ENCODE results near the gene BEND6.
"Not testable (repeated sequence)": the region's sequence is repeated elsewhere in the genome, so short reads cannot be mapped to it uniquely, and the experiment has no call there.

BEND6 gene

GRCh38 chr6:57033228-57033627, 78.3 kb downstream of the BEND6 start:
- no peak for DNase-seq (ENCODE audit: low read depth in 3 of 3)

DNA sequence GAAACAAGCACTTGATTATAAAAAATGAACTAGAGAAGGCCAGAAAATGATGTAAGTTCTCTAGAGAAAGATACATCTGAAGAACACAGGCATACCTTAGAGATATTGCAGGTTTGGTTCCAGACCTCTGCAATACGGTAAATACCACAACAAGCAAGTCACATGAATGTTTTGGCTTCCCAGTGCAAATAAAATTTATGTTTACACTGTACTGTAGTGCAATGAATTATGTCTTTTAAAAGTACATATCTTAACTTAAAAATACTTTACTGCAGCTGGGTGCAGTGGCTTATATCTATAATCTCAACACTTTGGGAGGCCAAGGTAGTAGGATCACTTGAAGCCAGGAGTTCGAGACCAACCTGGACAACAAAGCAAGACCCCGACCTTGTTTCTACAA, 80.6 kb downstream of the BEND6 start:
- DNase-seq (ENCODE audit: low read depth in 3 of 3): no peak

DNA sequence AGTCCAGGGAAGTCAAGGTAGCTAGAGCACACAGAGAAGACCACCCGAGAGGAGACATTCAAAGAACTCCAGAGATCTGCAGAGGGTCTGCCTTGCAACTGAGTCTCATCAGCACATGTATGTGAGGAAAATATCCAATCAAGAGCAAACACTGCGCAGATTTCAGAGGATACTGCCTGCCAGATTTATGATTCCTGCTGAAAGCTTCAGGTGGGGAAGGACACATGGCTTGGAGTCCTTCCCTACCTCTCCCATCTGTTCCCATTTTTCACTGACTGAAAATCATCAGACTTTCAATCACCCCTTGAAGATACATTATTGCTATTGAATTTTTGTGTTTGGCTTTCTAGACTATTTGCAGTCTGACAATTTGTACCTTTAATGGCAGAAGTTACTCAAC, 84.0 kb downstream of the BEND6 start:
- no peak for DNase-seq (ENCODE audit: low read depth in 3 of 3)

- no peak for DNase-seq (ENCODE audit: low read depth in 3 of 3)
Measured at GRCh38 chr6:57040011-57040410, 85.1 kb downstream of the BEND6 start.

DNA sequence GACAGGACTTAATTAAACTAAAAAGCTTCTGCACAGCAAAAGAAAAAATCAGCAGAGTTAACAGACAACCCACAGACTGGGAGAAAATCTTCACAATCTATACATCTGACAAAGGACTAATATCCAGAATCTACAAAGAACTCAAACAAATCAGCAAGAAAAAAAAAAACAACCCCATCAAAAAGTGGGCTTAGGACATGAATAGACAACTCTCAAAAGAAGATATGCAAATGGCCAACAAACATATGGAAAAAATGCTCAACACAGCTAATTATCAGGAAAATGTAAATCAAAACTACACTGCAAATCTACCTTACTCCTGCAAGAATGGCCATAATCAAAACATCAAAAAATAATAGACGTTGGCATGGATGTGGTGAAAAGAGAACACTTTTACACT, 89.2 kb downstream of the BEND6 start:
- DNase-seq (ENCODE audit: low read depth in 3 of 3): not testable (repeated sequence)

GRCh38 chr6:57044568-57044967, 89.7 kb downstream of the BEND6 start:
- DNase-seq (ENCODE audit: low read depth in 3 of 3): no peak

- DNase-seq (ENCODE audit: low read depth in 3 of 3): peak; percentile 56 to 65 (median 63)
Measured at GRCh38 chr6:57046332-57047256, 91.7 kb downstream of the BEND6 start, which contains the start of gene KIAA1586. KIAA1586 (plus strand) TSS chr6:57046693; CDS start chr6:57046756, 63 bp downstream.

DNA sequence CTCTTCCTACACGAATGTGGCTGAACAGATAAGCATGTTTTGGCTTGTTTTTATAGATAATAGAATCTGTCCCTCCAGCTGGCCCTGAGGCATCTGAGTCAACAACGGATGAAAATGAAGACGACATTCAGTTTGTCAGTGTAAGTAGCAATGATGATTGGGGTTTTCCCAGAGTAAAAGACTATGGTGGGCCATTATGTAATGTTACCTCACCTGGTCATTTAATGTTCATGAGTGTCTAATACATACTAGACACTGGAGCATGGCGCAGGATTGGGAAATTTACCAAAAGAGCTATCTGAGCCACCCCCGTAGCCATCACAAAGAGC, 92.3 kb downstream of the BEND6 start:
- not testable (repeated sequence) for DNase-seq (ENCODE audit: low read depth in 3 of 3)

DNA sequence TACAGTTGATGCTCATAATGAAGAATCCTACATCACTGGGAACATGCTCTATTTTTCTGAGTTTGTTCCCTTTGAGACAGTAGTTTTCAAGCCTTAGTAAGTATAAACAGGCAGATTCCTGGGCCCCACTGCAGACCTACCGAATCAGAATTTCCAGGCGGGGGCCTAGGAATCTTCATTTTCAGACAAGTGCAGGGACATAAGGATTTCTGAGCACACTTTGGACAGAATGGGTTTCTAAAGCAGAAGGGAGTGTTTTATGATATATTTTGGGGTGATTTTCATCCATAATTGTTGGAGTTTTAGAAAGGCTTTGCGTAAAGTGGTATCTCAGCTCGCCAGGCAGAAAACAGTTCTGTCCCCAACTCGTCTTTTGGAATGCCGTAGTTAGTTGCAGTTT, 93.0 kb downstream of the BEND6 start:
- not testable (repeated sequence) for DNase-seq (ENCODE audit: low read depth in 3 of 3)

- DNase-seq (ENCODE audit: low read depth in 3 of 3): no peak
Measured at GRCh38 chr6:57048577-57048976, 93.7 kb downstream of the BEND6 start.

GRCh38 chr6:57063847-57064246, 108.9 kb downstream of the BEND6 start:
- DNase-seq (ENCODE audit: low read depth in 3 of 3): no peak

GRCh38 chr6:57064809-57065208, 109.9 kb downstream of the BEND6 start:
- DNase-seq (ENCODE audit: low read depth in 3 of 3): no peak

DNA sequence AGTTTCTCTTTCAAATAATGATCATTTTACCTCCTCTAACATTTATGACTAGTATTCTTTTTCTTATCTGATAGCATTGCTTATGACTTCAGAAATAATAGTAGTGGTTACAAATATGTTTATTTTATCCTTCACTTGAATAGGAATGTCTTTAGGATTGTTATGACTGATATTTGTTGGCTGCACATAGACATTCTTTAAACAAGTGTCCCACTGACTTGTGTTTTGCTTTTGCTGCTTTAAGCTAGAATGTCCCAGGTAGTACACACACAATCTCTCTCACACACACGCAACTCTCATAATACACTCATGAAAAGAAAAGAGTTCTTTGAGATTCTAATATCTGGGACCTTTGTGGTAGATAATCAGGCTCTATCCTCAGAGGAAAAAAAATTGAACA, 113.2 kb downstream of the BEND6 start:
- no peak for DNase-seq (ENCODE audit: low read depth in 3 of 3)

- no peak for DNase-seq (ENCODE audit: low read depth in 3 of 3)
Measured at GRCh38 chr6:57069228-57069627, 114.3 kb downstream of the BEND6 start.

- DNase-seq (ENCODE audit: low read depth in 3 of 3): no peak
Measured at GRCh38 chr6:57069920-57070331, 115.0 kb downstream of the BEND6 start.

GRCh38 chr6:57072108-57072507, 117.2 kb downstream of the BEND6 start:
- DNase-seq (ENCODE audit: low read depth in 3 of 3): no peak

DNA sequence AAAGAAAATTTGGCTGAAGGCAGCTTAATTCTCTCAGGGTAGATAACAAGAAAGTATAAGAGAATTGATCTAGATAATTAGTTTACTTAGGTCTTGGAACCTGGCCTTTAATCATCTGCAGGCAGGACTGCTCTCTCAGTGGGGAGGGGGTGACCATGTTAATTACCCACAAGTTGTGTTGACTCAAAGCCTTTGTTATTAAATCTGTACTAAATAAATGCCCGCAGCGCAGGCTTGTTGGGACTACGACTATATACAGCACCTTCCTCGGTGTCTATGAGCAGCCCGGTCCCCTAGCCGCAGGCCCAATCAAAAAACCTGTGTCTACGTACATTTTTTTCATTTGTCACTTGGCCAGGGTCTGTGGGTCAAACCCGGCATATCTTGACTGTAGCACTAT, 119.5 kb downstream of the BEND6 start:
- DNase-seq (ENCODE audit: low read depth in 3 of 3): no peak

GRCh38 chr6:57075092-57075491, 120.2 kb downstream of the BEND6 start:
- DNase-seq (ENCODE audit: low read depth in 3 of 3): no peak
